Activated CD8-positive, alpha-beta memory T cell treated with anti-CD3 and anti-CD28 coated beads, Interleukin-2, amount 50 U/mL, for 1 hour (primary cell): ENCODE data around the gene OASL.
"Not testable (repeated sequence)": the region's sequence is repeated elsewhere in the genome, so short reads cannot be mapped to it uniquely, and the experiment has no call there.

Source experiments
- DNase-seq: peaks from one replicate; pipeline ENCODE4 v3.0.0-alpha.2; 2020; ENCODE audit errors: extremely low read depth

The OASL gene

DNA sequence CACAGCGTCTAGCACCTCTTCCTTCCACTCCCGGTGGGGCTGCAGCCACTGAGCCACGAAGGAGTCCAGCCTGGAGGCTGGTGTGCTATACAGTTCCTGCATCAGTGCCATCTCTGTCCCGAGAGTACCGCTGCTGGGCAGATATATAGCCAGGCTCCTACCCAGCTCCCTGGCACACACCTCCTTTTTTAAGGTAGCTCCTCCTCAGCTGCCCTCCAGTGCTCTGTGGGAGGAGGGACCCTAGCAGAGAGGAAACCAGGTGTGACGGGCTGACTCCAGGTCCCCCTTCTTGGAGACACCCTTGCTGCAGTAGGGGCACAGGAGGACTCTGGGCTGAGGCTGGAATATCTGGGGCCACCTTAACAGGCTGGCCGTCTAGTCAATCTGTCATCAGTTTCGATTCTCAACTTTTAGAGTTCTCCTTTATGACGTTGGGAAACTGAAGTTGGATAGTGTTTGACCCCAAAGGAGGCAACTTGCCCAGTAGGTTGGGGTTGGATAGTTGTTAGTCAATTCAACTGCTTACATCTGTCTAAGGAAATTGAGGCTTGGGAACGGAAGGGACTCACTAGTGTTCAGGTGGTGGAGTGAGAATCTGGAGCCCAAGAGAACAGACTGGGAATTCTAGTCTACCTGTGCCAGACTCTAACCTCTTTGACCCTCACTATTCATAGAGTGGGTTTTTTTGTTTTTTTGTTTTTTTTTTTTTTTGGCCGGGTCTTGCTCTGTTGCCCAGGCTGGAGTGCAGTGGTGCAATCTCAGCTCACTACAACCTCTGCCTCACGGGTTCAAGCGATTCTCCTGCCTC is at the start of gene OASL:
Gene OASL, minus strand, starts transcription at position 386 of the 808 bp plus-strand sequence. Its CDS starts 275 bp downstream, at position 111.
- peak; percentile 23 for DNase-seq

DNA sequence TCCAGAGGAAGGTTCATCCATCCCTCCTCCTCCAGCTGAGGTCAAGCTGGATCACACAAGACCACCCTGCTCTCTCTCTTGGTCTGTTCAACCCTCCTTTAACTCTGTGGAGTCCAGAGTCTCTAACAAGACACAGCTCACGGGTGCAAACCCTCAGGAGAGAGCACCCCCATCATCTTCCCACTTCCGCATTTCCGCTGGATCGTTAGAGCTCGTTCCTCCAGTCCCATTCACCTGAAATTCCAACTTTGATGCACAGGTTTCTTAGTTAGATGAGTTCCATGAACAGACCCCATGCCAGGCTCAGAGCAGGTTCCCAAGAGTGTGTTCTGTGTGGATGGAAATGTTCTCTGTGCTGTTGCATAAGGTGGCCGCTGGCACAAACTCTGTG is 49.1 kb upstream of the OASL start:
- no peak for DNase-seq

- no peak for DNase-seq
These were observed 48.6 kb upstream of the OASL start for GRCh38 chr12:121087467-121088194.

DNA sequence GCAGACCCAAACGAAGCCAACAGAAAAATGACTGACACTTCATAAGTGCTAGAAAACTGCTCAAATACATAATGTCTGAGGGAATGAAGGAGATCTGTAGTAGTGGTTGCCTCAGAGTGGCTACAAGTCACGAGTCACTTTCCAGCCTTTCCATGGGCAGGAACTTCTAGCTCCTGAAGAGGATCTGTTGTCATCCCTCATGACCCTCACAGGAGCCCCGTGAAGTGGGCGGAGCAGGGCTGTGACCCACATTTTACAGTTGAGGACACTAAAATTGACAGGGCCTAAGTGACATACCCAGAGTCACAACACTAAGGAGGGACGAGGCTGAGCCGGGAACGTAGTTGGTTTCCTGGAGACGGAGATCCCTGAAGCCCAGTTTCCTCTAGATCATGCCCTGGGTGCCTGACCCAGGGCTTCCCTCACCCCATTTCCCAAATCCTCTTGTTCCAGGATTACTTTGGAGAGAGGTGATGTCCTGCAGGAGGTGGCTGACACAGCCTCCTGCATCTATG is 47.8 kb upstream of the OASL start:
- DNase-seq = no peak

DNA sequence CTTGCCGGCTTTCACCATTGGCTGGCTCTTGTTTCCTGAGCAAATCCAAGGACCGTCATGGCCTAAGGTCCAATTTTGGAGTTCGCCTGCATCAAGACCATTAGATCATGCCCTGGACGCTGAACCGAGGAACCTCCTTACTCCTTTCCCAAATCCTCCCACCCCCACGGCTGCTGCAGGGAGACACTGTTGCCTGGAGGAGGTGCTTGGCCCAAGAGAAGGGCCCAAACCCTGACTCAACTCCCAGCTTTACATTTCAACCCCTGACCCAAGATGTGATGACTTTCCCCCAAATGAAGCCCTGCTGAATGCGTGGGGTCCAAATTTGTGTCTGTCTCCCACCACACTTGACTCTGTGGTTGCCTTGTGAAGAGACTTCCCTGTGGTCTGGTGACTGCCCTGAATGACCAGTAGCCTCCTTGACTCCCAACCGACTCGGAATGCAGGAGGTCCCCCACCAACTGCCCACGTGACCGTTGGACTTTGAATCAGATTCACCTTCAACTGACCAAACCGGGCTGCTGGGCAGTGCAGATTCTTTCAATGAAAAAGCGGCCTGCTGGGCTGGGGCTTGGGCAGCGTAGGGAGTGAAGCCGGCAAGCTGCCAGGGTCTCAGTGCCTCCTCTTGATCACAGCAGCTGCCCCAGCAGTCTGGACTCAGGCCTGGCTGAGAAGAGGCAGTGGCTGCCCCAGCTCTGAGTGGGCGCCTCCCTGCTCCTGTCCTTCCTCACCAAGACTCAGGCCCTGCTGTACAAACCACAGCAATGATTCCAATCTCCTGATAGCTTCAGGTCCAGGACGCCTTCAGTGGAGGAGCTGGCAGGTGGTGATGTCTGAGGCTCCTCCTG is 46.7 kb upstream of the OASL start:
- DNase-seq = no peak

GRCh38 chr12:121085069-121085468 is 46.0 kb upstream of the OASL start:
- no peak for DNase-seq

DNA sequence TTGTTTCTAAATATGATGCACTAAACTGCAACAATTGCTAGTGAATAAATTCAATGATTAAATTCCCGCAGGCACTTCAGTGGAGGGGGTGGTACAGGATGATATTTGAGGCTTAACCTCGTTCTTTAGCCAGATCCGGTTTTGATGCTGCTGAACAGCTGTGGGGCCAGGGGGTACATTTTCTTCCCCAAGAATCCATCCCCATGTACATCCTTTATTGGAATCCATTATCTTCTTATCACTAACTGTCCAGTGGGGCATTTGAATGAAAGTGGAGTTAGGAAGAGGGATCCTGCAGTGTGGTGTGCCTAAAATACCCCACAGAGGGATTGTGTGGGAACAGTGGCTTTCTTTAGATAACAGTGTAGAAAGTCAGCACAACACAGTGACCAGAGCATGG is 45.2 kb upstream of the OASL start:
- DNase-seq = no peak

GRCh38 chr12:121080909-121081308 is 41.9 kb upstream of the OASL start:
- no peak for DNase-seq

GRCh38 chr12:121079736-121080272 is 40.8 kb upstream of the OASL start:
- DNase-seq = no peak

DNA sequence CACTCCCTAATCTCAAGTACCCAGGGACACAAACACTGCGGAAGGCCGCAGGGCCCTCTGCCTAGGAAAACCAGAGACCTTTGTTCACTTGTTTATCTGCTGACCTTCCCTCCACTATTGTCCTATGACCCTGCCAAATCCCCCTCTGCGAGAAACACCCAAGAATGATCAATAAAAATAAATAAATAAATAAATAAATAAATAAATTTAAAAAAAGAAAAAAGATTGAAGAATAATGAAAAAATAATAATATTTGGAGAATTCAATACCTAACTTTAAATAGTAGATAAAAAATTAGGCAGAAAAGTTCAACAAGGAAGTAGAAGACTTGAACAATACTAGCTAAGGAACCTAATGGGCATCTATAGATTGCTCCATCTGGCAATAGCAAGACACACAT is 38.4 kb upstream of the OASL start:
- DNase-seq = not testable (repeated sequence)

GRCh38 chr12:121075911-121076310 is 36.9 kb upstream of the OASL start:
- not testable (repeated sequence) for DNase-seq

GRCh38 chr12:121072147-121072546 is 33.1 kb upstream of the OASL start:
- DNase-seq = no peak

GRCh38 chr12:121069206-121069605 is 30.2 kb upstream of the OASL start:
- DNase-seq = no peak

- no peak for DNase-seq
These were observed 26.3 kb upstream of the OASL start for GRCh38 chr12:121065345-121065744.

- not testable (repeated sequence) for DNase-seq
These were observed 25.5 kb upstream of the OASL start for GRCh38 chr12:121064586-121064985.

DNA sequence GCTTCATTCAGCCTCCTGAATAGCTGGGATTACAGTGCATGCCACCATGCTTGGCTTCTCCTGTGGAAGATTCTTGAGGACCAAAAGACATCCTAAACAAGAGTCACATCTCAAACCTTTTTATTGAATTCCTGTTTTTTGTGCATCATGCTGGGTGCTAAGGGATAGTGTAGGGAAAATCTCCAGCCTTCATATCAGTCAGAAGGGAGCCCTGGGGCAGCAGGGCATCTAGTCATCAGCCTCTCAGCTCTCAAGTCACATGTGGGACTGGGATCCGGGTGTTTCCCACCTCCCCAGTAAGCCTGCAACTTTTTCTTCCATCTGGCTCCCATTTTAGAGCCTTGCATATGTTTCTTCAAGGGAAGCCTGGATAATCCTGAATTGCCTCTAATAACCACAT is 25.1 kb upstream of the OASL start:
- no peak for DNase-seq

DNA sequence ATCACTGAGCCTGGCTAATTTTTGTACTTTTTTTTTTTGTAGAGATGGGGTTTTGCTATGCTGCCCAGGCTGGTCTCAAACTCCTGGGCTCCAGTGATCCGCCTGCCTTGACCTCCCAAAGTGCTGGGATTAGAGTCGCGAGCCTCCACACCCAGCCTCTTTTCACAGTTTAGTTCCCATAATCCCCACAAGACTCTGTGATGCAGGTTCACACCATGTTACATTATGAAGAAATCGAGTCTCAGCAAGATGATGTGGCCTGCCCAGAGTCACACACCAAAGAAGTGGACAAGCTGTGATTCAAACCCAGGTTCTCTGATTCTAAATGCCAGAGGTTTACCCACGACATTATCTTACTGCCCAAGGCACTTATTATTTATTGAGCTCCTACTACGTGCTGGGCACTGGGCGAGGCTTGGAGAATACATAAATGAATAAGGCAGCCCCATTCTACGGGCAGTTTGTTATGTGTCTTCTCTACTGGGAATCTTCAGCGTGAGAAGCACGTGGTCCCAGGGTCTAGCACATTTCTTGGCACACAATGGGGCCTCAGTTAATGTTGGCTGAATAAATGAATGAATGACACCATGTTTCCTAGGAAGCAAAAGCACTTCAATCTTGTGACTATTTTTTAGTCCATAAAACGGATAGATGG is 23.5 kb upstream of the OASL start:
- no peak for DNase-seq

DNA sequence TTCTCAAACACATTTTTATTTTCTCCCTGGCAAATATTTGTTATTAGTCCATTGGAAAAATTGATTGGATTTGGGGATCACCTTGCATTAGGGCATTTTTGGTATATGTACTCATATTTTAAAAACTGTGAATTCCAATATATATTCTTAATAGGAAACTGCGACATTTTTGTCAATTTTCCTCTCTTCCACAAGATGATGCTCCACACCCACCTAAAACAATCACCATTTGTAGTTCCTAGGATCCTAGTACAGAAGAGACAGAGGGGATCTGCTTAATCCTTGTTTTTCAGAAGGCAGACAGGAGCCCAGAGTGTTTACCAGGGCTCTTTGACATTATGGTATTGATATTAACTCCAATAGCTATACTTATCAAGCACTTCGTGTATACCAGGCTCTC is 22.8 kb upstream of the OASL start:
- no peak for DNase-seq

DNA sequence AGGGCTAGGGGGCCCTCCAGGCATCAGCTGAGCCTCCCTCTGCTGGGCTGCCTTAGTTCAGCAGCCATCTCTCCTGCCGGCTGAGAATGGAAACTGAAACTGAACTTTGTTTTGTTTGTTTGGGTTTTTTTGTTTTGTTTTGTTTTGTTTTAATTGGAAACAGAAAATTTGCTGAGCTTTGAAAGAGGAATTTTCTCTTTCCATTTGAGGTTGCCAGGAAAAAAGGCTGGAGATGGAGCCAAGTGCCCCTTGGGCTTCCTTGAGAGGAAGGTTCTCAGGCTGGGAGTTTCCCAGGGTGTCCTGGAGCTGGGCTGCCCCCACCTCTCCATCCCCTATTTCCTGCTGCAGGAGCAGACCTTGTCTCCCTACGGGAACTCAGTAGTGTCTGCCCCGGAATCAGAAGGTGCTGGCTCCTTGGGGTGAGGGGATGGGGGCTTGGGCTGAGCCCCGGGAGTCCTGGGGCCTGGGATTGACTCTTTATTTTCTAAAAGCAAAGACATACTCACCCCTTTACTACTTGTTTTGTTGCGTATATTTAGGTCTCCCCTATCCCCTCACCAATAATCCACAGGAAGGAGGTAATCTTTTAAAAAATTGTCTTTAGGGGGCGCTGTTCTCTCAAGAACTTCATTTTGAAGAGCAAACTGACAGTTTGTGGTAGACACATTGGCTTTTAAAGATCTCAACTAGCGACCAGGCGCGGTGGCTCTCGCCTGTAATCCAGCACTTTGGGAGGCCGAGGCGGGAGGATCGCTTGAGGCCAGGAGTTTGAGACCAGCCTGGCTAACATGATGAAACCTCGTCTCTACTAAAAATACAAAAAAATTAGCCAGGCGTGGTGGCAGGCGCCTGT is 21.3 kb upstream of the OASL start:
- peak; percentile 18 for DNase-seq
